ENCODE measurements around the gene SLCO3A1.
"Not testable (repeated sequence)": the region's sequence is repeated elsewhere in the genome, so short reads cannot be mapped to it uniquely, and the experiment has no call there.

Gene SLCO3A1

GRCh38 chr15:92162657-92163056 lies 309.1 kb downstream of the SLCO3A1 start:
- DNase-seq (ENCODE audit: low spot score) = no peak

DNA sequence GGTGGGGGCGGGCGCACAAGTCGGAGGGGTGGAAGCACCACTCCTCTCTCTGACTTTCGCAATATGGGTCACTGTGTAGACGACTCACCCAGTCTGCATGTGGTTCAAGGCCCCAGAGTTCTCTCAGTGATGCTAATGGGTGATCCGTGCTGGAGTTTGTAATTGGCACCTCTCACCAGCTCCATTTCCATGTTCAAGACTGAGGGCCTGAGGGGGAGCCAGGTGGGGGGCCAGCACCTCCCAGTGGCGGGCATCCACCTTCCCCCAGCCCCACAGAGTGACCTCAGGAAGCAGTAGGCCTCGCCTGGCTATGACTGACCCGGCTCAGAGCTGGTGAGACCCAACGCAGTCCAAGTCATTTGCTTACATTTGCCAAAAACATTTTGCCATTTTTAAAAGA lies 310.1 kb downstream of the SLCO3A1 start:
- no peak for DNase-seq (ENCODE audit: low spot score)

- no peak for DNase-seq (ENCODE audit: low spot score)
These were observed 311.0 kb downstream of the SLCO3A1 start for GRCh38 chr15:92164327-92165000.

GRCh38 chr15:92165001-92165346 lies 311.5 kb downstream of the SLCO3A1 start:
- no peak for DNase-seq (ENCODE audit: low spot score)

- DNase-seq (ENCODE audit: low spot score) = no peak
These were observed 312.5 kb downstream of the SLCO3A1 start for GRCh38 chr15:92166029-92166428.

- DNase-seq (ENCODE audit: low spot score) = no peak
These were observed 313.4 kb downstream of the SLCO3A1 start for GRCh38 chr15:92166751-92167405.

- DNase-seq (ENCODE audit: low spot score) = no peak
These were observed 313.9 kb downstream of the SLCO3A1 start for GRCh38 chr15:92167451-92167850.

DNA sequence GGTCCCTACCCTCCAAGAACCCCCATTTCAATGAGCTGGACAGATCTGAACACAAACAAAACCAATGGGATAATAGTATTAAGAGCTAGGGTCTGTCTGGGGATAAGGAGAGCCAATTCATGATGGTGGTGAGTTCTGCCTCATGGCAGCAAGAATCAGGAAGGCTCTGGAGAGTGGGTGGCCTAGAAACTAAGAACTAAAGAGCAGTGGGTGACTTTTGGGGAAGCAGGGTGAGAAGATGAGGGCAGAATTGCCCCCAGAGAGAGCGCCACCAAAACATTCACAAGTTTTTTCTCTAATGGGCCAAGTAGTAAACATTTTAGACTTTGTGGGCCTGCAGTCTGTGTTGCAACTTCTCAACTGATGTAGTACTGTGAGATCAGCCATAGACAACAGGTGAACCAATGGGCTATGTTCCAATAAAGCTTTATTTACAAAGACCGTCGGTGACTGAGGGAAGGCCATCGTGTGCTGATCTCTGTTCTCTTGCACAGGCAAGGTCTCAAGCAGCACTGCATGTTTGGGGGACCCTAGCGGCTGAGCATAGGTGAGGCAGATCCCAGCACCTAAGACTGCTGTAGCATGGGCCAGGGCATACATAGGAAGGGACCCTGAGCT lies 314.7 kb downstream of the SLCO3A1 start:
- no peak for DNase-seq (ENCODE audit: low spot score)

DNA sequence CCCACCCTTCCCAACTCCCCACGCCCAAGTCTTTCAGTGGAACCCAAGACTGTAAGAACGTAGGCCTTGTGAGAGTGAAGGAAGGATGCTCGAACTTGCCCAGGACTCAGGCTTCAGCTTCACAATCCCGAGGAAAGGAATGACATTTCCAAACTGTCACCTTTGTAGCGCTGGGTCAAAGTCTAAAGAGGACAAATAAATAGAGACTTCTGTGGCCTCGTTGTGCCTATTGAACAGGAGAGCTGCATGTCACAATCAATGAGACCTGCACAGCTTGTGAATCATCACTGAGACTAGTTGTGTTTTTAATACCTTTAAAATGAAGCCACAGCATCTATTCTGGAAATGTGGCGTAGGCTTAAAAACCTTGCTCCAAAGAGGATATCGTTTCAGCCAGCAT lies 317.4 kb downstream of the SLCO3A1 start:
- no peak for DNase-seq (ENCODE audit: low spot score)

DNA sequence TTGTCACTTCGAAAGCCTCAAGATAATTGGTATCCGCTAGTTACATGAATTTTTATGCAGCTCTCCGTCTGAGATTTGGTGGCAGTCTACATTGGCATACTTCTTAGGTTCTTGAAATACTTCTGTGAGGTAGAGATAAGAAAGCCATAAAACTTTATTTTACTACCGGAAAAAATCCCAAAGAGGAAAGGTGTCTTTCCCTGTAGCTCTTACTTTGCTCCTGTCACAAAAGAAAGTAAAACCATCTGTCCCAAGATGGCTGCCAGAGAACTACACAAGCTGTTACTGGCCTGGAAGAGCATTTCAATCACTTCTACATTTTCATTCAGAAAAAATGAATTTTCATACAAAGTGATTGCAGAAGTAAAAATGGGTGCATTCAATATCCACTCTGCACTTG lies 325.4 kb downstream of the SLCO3A1 start:
- no peak for DNase-seq (ENCODE audit: low spot score)

- no peak for DNase-seq (ENCODE audit: low spot score)
These were observed 330.6 kb downstream of the SLCO3A1 start for GRCh38 chr15:92184142-92184541.

DNA sequence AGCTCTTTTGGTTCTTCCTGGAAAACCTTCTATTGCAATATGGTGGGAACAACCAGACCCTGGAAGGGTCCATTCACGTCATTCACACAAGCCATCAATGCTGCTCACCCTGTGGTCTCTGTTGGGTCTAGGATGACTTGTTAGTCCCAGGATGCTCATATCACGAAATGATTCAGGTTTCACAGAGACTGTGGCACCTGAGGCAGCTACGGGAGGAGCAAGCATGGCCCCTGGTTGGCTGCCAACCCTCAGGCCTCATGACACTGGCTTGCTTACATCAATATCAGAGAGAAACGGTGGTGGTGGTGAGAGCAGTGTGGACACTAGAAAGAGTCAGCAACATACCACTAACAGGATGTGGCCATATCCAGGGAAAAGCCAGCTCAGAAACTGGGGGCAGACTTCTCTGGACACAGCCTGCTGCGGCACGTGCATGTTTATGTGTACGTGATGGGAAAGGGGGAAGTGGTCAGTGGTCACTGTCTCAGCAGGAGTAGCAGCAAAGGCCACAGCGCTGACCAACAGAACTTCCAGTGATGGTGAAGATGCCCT lies 331.2 kb downstream of the SLCO3A1 start:
- no peak for DNase-seq (ENCODE audit: low spot score)

- DNase-seq (ENCODE audit: low spot score) = no peak
These were observed 334.5 kb downstream of the SLCO3A1 start for GRCh38 chr15:92187975-92188374.

GRCh38 chr15:92189166-92189565 lies 335.7 kb downstream of the SLCO3A1 start:
- no peak for DNase-seq (ENCODE audit: low spot score)

GRCh38 chr15:92195241-92195640 lies 341.7 kb downstream of the SLCO3A1 start:
- DNase-seq (ENCODE audit: low spot score) = no peak

- DNase-seq (ENCODE audit: low spot score) = no peak
These were observed 342.8 kb downstream of the SLCO3A1 start for GRCh38 chr15:92196342-92196741.

GRCh38 chr15:92197746-92198145 lies 344.2 kb downstream of the SLCO3A1 start:
- no peak for DNase-seq (ENCODE audit: low spot score)

DNA sequence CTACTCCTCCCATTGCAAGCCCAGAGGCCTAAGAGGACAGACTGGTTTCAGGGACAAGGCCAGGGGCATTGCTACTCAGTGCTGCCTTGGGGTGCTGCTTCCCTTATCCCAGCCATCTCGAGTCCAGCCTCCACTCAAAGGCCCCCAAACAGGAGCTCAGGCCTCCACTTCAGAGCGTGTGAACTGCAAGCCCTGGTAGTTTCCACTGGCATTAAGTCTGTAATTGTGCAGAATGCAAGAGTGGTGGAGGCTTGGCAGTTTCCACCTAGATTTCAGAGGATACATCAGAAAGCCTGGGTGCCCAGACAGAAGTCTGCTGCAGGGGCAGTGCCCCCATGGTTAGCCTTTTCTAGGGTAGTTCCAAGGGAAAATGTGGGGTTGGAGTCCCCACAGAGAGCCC lies 347.4 kb downstream of the SLCO3A1 start:
- no peak for DNase-seq (ENCODE audit: low spot score)

GRCh38 chr15:92205255-92205739 lies 351.8 kb downstream of the SLCO3A1 start:
- no peak for DNase-seq (ENCODE audit: low spot score)

DNA sequence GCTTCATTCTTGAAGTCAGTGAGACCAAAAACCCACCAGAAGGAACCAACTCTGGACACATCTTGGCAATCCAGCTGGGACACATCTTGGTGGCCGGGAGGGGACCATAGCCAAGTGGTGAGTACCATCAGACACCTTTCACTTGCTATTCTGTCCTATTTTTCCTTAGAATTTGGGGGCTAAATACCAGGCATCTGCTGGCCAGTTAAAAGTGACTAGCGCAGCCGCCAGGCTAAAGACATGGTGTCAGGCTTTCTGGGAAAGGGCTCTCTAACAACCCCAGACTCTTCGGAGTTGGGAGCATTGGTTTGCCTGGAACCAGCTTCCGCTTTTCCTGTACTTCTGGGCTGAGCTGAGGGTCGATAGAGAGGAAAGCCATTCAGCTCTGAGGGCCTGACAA lies 354.1 kb downstream of the SLCO3A1 start:
- DNase-seq (ENCODE audit: low spot score) = not testable (repeated sequence)
